ENCODE results near the gene ZFAND3.

DNA sequence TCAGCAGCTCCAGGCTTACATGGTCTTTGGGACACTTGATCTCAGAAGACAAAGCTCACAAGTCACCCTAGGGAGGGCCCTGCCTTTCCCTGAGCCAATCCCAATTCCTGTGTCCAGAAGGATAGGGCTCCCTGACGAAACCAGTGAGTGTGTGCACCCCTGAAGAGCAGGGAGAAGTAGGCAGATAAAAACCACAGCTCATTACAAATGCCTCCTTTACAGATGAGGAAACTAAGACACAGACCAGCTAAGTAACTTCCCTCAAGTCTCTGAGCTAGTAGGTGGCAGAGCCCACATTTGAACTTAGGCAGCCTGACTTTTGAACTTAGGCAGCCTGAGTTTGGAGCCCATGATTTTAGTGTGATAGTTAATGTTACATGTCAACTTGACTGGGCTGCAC, 6.7 kb upstream of the ZFAND3 start:
- TF ChIP-seq, protein P1, sequence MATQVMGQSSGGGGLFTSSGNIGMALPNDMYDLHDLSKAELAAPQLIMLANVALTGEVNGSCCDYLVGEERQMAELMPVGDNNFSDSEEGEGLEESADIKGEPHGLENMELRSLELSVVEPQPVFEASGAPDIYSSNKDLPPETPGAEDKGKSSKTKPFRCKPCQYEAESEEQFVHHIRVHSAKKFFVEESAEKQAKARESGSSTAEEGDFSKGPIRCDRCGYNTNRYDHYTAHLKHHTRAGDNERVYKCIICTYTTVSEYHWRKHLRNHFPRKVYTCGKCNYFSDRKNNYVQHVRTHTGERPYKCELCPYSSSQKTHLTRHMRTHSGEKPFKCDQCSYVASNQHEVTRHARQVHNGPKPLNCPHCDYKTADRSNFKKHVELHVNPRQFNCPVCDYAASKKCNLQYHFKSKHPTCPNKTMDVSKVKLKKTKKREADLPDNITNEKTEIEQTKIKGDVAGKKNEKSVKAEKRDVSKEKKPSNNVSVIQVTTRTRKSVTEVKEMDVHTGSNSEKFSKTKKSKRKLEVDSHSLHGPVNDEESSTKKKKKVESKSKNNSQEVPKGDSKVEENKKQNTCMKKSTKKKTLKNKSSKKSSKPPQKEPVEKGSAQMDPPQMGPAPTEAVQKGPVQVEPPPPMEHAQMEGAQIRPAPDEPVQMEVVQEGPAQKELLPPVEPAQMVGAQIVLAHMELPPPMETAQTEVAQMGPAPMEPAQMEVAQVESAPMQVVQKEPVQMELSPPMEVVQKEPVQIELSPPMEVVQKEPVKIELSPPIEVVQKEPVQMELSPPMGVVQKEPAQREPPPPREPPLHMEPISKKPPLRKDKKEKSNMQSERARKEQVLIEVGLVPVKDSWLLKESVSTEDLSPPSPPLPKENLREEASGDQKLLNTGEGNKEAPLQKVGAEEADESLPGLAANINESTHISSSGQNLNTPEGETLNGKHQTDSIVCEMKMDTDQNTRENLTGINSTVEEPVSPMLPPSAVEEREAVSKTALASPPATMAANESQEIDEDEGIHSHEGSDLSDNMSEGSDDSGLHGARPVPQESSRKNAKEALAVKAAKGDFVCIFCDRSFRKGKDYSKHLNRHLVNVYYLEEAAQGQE (IDR thresholded peaks at IDR 0.05; ENCODE audit: low read depth, low read length): no peak
- no peak for TF ChIP-seq SIN3A (IDR thresholded peaks at IDR 0.05; ENCODE audit: low read depth, low read length)
- TF ChIP-seq, protein P2, sequence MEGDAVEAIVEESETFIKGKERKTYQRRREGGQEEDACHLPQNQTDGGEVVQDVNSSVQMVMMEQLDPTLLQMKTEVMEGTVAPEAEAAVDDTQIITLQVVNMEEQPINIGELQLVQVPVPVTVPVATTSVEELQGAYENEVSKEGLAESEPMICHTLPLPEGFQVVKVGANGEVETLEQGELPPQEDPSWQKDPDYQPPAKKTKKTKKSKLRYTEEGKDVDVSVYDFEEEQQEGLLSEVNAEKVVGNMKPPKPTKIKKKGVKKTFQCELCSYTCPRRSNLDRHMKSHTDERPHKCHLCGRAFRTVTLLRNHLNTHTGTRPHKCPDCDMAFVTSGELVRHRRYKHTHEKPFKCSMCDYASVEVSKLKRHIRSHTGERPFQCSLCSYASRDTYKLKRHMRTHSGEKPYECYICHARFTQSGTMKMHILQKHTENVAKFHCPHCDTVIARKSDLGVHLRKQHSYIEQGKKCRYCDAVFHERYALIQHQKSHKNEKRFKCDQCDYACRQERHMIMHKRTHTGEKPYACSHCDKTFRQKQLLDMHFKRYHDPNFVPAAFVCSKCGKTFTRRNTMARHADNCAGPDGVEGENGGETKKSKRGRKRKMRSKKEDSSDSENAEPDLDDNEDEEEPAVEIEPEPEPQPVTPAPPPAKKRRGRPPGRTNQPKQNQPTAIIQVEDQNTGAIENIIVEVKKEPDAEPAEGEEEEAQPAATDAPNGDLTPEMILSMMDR (IDR thresholded peaks at IDR 0.05 in 2 of 3, conservative IDR thresholded peaks at IDR 0.05 in 1 of 3; ENCODE audit: control insufficient read depth in 2 of 3, extremely low read depth in 1 of 3, insufficient read depth in 1 of 3, low read depth in 3 of 3, low read length in 3 of 3): no peak
